ENCODE measurements around the gene OPALIN.
A peak's percentile ranks its signal among the peaks of the same experiment; 100 is the strongest.

Gene OPALIN, protein sequence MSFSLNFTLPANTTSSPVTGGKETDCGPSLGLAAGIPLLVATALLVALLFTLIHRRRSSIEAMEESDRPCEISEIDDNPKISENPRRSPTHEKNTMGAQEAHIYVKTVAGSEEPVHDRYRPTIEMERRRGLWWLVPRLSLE

DNA sequence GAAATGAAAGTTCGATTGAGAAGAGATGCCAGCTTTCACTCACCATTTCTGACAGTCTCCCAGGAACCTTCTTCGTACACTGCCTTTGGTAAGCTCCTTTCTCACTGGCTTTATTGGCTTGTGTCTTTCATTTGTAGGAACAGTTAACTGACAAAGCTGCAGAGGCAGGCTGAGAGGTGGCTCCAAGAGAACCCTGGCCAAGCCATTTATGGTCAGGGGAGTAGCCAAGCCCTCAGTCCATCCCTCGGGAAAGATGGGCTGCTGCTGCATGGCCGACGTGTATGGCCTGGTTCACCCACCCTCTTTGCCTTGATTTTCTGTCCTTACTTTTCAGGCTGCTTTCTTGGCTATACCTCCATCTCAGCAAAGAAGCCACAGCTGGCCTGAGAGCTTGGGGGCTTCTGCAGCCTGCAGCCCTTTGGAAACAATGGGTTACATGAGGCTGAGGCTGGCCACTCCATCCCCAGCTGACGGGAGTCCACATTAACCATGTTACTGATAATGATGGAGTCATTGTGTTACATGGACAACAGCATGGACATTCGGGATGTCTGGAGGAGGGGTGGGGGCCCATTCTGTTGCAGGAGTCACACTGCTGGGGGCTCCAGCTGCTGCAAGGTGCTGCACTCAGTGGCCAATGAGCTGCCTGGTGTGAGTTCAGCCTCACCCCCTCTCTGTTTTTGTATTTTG, at the start of gene OPALIN:
OPALIN (minus strand) TSS at position 152 of the 690 bp plus-strand sequence; CDS start at position 46, 106 bp downstream.
- DNase-seq, result no peak

DNA sequence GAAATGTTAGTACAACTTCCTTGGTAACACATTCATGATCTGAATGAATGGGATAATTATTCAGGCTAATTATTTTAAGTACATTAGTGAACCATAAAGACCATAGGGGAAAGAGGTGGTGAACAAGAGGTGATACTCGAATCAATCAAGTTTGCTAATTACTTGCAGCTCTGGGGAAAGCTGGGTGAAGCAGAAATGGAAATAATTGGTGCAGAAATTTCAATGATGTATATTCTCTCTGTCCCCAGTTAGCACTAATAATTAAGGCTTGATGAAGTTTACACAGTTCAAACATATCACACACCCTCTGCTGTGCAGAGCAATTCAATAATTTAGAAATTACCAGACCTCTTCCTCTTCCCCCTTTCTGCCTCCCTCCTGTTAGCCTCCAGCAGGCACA, 49.4 kb upstream of the OPALIN start:
- DNase-seq, result no peak

DNA sequence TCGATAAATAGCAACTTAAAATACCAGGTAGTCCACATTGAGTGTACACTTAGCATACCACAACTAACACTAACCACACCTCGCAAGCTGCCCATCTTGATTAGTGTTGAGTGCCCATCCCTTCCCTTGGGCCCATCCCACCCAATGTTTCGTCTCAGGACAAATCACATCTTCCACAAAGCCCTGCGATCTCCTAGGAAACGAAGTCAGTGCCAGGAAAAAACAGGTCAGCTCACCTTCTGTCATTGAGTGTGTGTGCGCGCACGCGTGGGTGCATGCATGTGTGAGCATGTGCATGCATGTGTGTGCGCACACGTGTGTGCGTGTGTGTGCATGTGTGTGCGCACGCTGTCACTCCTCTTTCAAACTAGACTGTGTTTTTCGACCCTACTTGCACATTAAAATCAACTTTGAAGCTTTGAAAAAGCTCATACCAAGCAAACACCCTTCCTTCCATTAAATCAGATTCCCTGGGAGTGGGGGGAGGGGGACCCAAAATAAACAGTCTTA, 48.8 kb upstream of the OPALIN start:
- no peak for DNase-seq

DNA sequence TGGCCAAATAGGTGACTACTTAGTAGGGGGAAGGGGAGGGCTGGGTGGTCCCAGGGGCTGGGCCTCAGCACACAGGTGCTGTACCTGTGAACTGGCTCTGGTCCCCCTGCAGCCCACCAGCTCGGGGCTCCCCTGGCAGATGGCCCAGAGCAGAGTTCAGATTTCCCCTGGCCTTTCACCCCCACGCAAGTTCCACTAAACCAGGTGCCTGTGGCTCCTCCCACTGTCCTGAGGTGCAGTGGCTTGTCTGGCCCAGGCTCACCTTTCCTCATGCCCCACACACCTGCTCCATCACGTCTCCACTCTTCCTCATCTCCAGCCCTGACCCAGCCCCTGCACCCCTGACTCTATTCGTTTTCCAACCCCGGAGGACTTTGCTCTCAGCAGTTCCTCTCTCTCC, 47.3 kb upstream of the OPALIN start:
- DNase-seq, result no peak

DNA sequence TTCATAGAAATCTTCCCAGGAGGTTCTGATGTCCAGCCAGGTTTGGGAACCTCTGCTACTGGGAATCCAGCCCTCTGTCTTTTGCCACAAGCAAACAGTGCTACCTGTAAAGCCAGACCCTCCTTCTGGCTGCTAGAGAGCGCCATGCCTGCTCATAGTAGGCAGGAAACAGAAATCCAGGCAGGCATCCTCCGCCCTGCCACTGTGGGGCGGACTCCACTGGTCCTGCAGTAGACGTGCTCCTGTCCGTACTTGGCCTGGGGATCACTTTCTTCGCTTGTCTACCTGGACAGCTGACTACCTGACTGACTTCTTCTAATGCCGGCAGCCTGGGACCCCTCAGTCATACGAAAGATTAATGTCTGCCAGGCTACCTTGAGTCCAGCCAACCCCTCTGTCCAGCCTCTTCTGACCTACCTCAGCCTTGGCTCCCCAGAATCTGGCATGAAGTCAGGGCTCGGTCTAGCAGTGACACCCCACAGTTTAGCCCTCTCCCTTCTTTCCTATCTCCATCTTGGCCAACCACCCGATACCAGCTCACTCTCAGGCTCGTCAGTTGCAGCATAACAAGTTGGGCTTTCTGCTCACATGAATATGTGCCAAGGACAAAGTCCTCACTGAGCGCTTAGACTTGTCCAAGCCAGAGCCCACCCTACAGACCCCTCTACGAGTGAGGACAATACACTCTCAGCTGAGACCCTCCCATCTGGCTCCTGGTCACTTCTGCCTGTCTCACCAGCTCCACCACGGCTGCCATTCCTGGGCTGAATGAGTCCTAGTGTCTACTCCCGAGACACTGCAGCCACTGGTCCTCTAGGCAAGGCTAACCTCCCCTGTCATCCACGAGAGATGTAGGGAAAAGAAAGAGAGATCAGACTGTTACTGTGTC, 43.9 kb upstream of the OPALIN start:
- no peak for DNase-seq

DNA sequence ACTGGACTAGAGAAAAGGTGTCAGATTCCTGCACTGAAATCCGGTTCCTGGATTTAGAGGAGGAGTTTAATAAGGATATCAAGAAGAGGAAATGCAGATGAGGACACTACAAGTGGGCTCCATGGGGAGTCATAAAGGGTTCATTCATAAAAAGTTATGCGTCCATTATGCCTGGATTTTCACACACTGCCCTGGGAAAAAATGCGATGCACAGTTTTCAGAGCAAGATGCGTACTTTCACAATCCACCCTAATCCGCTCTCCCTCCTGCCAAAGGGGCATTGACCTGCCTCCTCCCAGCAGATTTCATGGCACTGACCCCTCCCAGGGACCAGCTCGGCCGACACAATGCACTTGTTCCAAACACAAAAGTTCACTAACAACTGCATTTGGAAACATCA, 42.2 kb upstream of the OPALIN start:
- DNase-seq, result no peak

DNA sequence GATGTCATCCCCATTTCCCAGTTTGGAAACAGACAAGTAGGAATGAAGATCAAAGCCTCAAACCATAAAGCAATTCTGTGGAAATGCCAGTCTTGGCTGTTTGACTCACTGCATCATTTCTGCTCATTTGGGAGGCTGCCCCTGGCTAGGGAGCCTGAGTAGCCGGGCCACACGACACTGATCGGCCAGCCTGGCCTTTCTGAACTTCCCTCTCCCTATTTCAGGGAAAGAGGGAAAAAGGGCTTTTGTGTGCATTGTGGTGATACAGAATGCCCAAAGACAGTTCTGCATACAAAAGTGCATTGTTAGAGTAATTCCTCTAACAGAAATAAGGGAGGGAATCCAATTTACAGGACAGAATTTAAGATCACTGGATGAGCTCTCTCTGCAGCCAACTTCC, 41.7 kb upstream of the OPALIN start:
- no peak for DNase-seq

DNA sequence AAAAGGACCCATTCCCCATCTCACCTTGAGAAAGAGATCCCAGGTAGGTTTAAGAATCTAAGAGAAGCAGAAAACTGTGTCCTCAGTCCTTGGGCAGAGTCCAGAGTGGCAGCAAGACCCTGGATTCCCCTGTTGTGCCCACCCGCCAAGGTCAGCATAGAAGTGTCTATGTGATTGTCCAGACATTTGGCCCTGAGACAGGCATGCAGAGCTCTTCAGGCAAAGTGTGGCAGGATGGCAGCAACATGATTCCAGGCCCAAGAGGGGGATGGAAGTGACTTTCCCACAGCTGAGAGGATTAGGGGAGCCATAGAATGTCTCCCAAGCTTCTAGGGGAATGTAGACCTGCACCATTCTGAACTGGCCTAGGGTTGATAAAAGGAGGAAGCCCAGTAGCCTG, 39.1 kb upstream of the OPALIN start:
- no peak for DNase-seq

DNA sequence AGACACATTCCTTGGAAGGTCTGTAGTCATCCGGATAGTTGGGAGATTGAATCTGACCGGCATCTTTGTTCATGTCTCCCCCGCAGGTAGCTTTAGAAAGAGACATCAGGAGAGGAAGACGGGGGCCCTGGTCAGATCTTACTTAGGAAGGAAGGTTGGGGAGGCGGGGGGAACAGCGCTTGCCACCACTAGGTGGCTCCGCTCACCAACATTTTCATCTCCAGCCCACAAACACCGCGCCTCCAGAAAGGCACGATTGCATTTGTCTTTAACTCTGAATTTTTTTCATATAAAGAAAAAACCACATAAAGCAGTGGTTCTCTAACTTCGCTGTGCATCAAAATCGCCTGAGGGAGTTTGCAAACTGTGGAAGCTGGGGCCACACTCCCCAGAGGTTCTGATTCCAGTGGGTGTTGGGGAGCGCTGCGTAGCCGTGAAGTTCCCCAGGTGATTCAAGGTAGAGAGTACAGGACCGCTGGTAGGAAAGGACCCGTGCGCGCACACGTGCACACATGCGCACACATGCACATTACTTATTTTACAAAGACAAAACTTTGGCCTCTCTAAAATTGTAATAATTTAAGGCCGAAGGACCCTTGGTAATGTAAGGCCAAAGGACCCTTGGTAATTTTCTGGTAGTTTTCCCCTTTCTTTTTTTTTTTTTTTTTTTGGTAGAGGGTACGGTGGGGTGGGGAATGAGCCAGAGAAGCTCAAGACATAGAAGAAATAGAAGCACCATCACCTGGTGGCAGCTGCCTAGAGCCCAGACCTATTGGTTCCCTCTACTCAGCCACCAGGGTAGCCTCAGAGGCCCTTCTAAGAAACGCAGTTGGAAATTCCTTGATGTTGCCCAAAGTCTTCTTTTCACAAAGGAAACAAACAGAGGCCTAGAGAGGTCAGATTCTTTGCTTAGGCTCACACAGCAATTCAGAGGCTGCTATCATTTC, 37.4 kb upstream of the OPALIN start:
- peak; percentile 67 for DNase-seq

DNA sequence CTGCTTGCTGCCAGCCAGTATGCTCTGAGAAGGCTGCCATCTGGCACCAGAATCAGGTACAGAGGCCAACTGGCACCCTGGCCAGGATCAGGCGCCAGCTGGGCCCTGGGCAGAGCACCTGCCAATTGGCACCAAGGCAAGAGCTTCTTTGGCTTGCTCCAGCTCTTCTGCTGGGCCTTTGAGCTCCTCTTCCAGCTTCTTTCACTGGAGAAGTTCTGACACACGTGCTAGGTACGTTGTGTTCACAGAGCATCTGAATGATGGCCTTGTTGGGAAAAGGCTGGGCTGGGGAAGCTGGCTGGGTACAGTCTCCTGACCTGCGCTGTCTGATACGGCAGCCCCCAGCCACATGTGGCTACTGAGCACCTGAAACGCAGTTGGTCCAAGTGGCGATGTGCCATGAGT, 31.7 kb upstream of the OPALIN start:
- DNase-seq, result no peak

DNA sequence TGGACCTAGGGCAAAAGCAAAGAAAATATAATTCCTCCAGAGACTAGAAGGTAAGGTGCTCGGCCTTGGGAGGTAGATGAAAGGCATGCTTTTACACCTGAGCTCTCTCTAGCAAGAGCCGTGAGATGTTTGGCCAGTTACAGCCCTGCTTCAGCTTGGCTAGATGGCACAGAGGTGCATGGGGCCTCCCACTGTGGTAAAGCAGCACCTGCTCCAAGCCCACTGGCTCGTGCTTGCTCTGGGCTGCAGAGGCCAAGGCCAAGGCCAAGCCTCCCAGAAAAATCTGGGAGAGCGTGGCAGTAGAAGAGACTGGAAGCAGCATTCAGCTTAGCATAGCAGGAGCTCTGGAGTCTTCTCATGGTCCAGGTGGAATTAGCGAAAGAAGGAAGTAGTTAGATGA, 31.0 kb upstream of the OPALIN start:
- no peak for DNase-seq

DNA sequence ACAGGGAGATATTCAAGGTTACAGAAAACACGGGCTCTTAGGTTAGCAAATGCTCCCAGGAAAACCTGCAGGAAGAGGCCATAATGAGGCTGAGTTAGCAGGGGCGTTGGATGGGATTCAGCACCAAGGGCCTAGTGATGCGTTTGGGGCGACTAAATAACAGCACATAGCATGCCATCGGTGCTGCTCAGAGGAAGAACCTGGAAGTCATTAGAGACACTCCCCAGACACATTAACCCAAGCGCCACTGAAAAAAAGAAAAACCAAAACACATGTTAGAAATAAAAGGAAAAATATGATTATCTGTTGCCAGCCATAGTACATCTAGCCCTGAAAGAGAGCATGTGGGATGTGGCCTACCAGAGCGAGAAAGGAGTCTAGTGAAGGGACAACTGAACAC, 28.8 kb upstream of the OPALIN start:
- DNase-seq, result no peak

DNA sequence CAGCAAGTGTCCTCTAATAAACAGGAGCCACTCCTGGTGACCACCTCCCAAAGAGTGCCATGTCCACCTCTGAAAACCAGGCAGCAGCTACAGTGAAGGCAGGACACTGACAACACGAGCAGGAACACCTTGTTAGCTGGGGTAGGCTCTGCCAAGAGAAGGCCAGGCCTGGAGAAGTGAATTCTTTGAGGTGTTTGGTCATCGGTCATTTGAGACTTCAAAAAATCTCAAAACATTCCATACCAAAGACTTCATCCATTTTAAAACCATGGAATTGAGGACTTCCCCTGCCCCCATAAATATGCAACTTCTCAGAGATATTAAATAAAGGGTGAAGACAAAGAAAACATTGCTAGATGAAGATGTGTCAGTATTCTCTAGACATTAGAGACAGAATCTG, 28.4 kb upstream of the OPALIN start:
- DNase-seq, result no peak

DNA sequence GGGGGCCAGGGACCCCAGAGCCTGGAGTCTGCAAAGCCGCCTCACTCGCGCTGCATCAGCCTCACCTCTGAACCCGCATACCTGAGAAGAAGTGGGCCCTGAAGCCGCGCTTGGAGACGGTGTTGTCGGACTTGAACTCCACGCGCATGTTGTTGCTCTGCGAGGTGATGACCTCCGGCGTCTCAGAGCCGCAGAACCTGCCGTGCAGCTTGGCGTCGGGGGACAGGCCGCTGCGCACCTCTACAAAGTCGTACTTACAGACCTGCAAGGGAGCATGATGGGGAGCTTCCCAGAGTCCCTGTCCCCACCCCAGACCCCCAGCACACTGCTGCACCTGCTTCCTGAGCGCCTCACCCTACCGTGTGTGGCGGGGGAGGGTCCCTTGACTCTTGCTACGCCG, 25.7 kb upstream of the OPALIN start:
- no peak for DNase-seq

DNA sequence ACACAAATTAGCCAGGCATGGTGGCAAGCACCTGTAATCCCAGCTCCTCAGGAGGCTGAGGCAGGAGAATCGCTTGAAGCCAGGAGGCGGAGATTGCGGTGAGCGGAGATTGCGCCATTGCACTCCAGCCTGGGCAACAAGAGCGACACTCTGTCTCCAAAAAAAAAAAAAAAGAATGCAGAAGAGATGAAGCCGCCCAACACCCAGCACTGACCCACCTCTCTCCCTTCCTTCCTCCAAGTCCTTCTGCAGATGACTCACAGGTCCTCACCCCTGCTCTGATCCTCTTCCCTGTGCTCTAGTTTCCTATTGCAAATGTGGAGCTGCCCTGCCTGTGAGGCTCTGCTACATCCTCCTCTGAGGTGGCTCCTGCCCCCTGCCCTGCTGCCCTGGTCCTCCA, 22.0 kb upstream of the OPALIN start:
- peak; percentile 83 for DNase-seq

DNA sequence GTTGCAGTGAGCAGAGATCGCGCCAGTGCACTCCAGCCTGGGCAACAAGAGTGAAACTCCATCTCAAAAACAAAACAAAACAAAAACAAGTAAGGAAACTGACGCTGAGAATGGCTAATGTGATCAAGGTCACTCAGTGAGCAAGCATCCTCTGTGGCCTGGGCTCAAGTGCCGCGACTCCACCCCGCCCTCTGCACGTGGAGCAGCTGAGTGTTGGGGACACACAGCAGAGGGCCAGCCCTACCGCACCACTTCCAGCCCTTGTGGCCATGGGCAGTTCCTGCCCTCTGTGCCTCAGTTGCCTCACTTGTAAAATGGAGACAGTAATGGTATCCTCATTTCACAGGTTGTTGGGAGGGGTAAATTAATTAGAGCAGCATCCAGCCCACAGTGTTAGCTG, 21.0 kb upstream of the OPALIN start:
- peak; percentile 4 for DNase-seq

DNA sequence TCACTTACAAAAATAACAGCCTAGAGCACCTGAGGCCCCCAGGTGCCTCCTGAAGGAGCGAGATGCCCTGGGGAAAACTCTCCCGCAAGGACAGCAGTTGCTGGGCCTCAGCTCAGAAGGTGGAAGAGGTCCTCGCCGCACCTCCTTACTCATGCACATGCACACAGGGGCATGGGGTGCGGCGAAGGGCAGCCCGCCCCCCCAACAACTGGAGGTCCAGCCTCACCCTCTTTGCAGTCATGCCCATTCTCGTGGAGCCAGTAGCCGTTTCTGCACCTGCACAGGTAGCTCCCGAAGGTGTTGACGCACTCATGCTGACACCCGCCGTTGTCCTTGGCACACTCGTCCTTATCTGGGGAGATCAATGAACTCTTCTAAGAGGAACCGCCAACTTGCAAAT, 19.9 kb upstream of the OPALIN start:
- DNase-seq, result no peak

DNA sequence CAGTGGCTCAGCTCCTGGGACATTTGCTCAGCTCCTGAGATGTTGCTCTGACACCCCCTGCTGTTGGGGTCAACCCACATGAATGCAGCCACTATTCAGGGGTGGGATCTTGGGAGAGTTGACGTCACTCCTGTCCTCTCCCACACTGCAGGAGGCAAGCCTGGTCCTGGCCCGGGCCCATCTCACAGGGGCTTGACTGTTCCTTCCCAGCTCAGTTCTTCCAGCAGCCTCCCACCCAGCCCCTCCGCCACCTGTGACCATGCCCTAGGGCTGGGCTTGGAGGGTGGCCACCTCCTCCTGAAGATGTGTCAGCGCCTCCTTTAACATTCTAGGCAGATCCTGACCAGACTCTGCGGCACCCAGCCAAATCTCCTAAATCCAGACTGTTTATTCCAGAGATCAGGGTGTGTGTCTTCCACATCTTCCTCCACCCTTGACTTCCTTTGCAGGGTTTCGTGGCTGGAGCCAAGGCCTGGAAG, 19.1 kb upstream of the OPALIN start:
- no peak for DNase-seq

DNA sequence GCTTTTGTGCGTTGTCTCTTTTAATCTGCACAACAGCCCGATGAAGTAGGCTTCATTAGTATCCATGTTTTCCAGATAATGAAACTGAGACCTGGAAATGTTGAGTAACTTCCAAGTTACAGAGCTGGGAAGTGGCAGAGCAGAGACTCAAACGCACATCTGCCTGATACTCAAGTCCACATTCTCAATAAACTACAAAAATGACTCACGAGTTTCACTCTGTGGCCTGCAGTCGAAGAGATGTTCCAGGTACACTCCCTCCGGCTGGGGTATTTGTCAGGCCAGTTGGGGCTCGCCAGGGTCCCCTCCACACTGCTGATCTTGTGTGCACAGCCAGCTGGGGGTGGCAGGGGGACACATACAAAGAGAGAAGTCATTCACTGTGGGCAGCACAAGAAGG, 17.7 kb upstream of the OPALIN start:
- no peak for DNase-seq

DNA sequence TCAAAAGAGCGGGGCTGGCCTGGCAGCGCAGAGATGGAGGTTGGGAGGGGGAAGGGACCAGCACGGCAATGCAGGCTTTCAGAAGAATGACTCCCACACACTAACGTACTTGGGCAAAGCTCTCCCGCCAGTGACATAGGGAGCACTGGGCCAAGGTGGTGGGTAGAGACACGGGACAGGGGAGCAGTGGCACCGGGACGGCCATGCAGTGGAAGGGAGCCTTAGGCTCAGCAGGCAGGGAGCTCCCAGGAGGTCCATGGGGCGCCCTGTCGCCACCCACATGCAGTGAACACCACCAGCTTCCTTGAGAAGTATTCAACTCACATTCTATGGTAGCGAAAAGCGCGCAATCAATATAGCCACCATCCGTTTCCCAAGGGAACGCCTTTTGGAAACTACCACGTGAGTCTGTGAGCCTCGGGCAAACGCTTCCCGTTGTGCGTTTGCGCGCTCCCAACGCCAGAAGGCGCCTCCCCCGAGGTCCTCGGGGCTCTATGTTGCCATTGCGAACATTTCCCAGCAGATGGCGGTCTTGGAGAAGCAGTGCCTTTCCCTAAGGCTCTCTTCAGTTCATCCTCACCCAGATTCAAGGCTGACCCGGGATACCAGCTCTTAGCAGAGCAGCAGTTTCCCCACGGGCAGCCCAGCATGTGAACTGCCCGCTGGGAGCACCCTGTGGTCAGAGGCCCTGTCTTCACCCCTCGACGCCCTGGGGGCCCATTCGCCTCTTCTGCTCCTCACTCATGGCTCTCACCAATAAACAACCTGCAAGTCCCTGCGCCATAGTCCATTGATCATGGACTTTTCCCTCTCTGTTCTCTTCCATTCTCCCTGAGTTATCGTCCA, 16.4 kb upstream of the OPALIN start:
- DNase-seq, result peak; percentile 85

DNA sequence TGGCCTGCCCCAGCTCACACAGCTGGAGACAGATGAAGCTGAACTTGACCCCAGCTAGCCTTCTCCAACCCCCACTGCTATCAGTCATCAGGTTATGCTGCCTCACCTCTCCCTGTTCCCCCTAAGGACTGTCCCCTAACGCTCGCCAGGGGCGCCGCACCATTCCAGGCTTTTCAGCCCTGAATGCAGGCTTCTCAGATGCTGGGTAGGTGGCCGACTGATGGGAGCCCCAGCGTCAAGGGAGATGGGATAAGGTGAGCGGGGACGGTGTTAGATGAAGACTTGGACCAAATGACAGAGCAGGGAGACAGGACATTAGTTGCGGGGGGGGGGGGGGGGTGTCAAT, 15.8 kb upstream of the OPALIN start:
- no peak for DNase-seq

DNA sequence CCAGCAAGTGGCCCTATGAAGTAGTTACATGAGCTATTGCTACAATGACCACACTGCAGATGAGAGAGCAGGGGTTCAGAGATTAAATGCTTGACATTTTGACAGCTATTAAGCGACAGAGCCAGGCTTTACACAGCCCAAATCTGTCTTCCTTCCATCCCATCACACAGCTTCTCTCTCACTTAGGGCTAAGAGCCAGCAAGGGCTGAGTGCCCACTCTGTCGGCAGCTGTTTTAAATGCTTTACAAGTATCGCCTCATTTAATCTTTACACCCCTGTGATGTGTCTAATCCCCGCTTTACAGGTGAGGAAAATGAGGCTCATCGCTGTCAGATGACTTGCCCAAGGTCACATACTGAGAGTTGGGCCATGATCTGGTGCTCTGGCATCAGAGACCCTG, 15.2 kb upstream of the OPALIN start:
- DNase-seq, result no peak

Measured in inflammatory macrophage treated with lipopolysaccharide for 4 hours (primary cell).